Liver (tissue), 9 donors: ENCODE measurements around the gene TTC7B. TPM values are rescaled to one million over a fixed set of nuclear protein-coding genes. Genes with fewer than 3 reads are reported as not detected.

Experiments used
- DNase-seq: peaks from one replicate; pipeline ENCODE4 v3.0.0-alpha.2; 2017; ENCODE audit warnings: low spot score
- H3K27ac ChIP-seq, 2 donors: one replicate each; pipeline ENCODE4 v1.7.0; 2013; ENCODE audit warnings: inconsistent platforms in 2 of 2, low read length in 2 of 2, control low read depth in 1 of 2, low read depth in 1 of 2, mild to moderate bottlenecking in 1 of 2
- H3K27me3 ChIP-seq, 4 donors: one replicate each; pipeline versions ENCODE4 v1.6.1 to v1.7.0; 2013; ENCODE audit warnings: low read length in 3 of 4, inconsistent platforms in 1 of 4, mild to moderate bottlenecking in 1 of 4, moderate library complexity in 1 of 4; ENCODE audit not compliant: control insufficient read depth in 4 of 4, insufficient read depth in 4 of 4
- H3K36me3 ChIP-seq, 4 donors: one replicate each; pipeline versions ENCODE4 v1.6.1 to v1.7.0; 2013; ENCODE audit warnings: low read length in 3 of 4, mild to moderate bottlenecking in 3 of 4, low read depth in 1 of 4, moderate library complexity in 1 of 4; ENCODE audit not compliant: control insufficient read depth in 4 of 4, insufficient read depth in 3 of 4
- H3K4me1 ChIP-seq, 4 donors: one replicate each; pipeline versions ENCODE4 v1.6.1 to v1.7.0; 2013; ENCODE audit warnings: low read length in 3 of 4, mild to moderate bottlenecking in 3 of 4, moderate library complexity in 1 of 4; ENCODE audit not compliant: control insufficient read depth in 4 of 4, insufficient read depth in 4 of 4
- H3K4me3 ChIP-seq, 3 donors: one replicate each; pipeline versions ENCODE4 v1.6.1 to v1.7.0; 2013; ENCODE audit warnings: low read length in 3 of 3, control low read depth in 1 of 3, low read depth in 1 of 3, mild to moderate bottlenecking in 1 of 3
- H3K9ac ChIP-seq, 2 donors: one replicate each; pipeline ENCODE4 v1.7.0; 2013; ENCODE audit warnings: low read length in 2 of 2, mild to moderate bottlenecking in 2 of 2, moderate library complexity in 2 of 2, control low read depth in 1 of 2, low read depth in 1 of 2
- H3K9me3 ChIP-seq, 4 donors: one replicate each; pipeline versions ENCODE4 v1.6.1 to v1.7.0; 2013; ENCODE audit warnings: low read length in 3 of 4; ENCODE audit not compliant: control insufficient read depth in 4 of 4
- ATF3 ChIP-seq: IDR thresholded peaks from 2 replicates; pipeline ENCODE4 v1.6.1; 2016; ENCODE audit warnings: antibody characterized with exemption
- CTCF ChIP-seq: fragments of 150-350 bp; IDR thresholded peaks from 2 replicates; pipeline ENCODE4 v1.5.1; 2017; ENCODE audit warnings: improper control_type of control experiment, low read depth, low read length; ENCODE audit not compliant: missing input control
- EGR1 ChIP-seq, 2 donors: IDR thresholded peaks; 2 replicates each; pipeline ENCODE4 v1.6.1; 2016 to 2018; ENCODE audit warnings: antibody characterized with exemption in 2 of 2, low read depth in 2 of 2
- FOXA1 ChIP-seq: IDR thresholded peaks from 2 replicates; pipeline ENCODE4 v1.6.1; 2016; ENCODE audit warnings: antibody characterized with exemption
- GABPA ChIP-seq, 2 donors: IDR thresholded peaks in 1 of 2; conservative IDR thresholded peaks in 1 of 2; 2 replicates each; pipeline ENCODE4 v1.6.1; 2016; ENCODE audit warnings: antibody characterized with exemption in 2 of 2, mild to moderate bottlenecking in 1 of 2, moderate library complexity in 1 of 2
- HNF4A ChIP-seq, 2 donors: conservative IDR thresholded peaks; 2 replicates each; pipeline ENCODE4 v1.6.1; 2016; ENCODE audit warnings: antibody characterized with exemption in 2 of 2, mild to moderate bottlenecking in 2 of 2
- HNF4G ChIP-seq: IDR thresholded peaks from 2 replicates; pipeline ENCODE4 v1.6.1; 2016; ENCODE audit warnings: antibody characterized with exemption
- JUND ChIP-seq, 2 donors: IDR thresholded peaks; 2 replicates each; pipeline ENCODE4 v1.6.1; 2016; ENCODE audit warnings: antibody characterized with exemption in 2 of 2
- MAX ChIP-seq: IDR thresholded peaks from 2 replicates; pipeline ENCODE4 v1.6.1; 2016; ENCODE audit warnings: antibody characterized with exemption
- NR2F2 ChIP-seq: IDR thresholded peaks from 2 replicates; pipeline ENCODE4 v1.6.1; 2016; ENCODE audit warnings: antibody characterized with exemption
- RAD21 ChIP-seq, 2 donors: IDR thresholded peaks; 2 replicates each; pipeline ENCODE4 v1.6.1; 2016; ENCODE audit warnings: antibody characterized with exemption in 2 of 2, mild to moderate bottlenecking in 2 of 2
- REST ChIP-seq: IDR thresholded peaks from 2 replicates; pipeline ENCODE4 v1.6.1; 2016; ENCODE audit warnings: antibody characterized with exemption, mild to moderate bottlenecking
- RXRA ChIP-seq, 2 donors: IDR thresholded peaks; 2 replicates each; pipeline ENCODE4 v1.6.1; 2017 to 2018; ENCODE audit warnings: antibody characterized with exemption in 2 of 2, mild to moderate bottlenecking in 1 of 2
- SP1 ChIP-seq: IDR thresholded peaks from 2 replicates; pipeline ENCODE4 v1.6.1; 2018; ENCODE audit warnings: antibody characterized with exemption, mild to moderate bottlenecking
- TAF1 ChIP-seq: conservative IDR thresholded peaks from 2 replicates; pipeline ENCODE4 v1.6.1; 2016; ENCODE audit warnings: antibody characterized with exemption, mild to moderate bottlenecking
- YY1 ChIP-seq: IDR thresholded peaks from 2 replicates; pipeline ENCODE4 v1.6.1; 2016; ENCODE audit warnings: antibody characterized with exemption, mild to moderate bottlenecking
- ZBTB33 ChIP-seq: IDR thresholded peaks from 2 replicates; pipeline ENCODE4 v1.6.1; 2016; ENCODE audit warnings: antibody characterized with exemption
- WGBS: extraction: QIAGEN DNeasy Blood & Tissue Kit; methylation state at CpG from one replicate; pipeline ENCODE4 v1.1.7; 2013; 5-methylcytosine and 5-hydroxymethylcytosine counted together
- polyA plus RNA-seq, 2 donors: library from polyadenylated mRNA; stranded (reverse) in 1 of 2; unstranded in 1 of 2; fragments of 200-250 nt in 1 of 2; fragments of >200 nt in 1 of 2; fragmentation: Nextera tagmentation in 1 of 2; extraction: Ambion mirVana in 1 of 2; gene quantifications; one replicate each; pipeline versions ENCODE4 v1.2.1 to v1.2.3, GENCODE V29; 2013 to 2015
- total RNA-seq, 2 donors: library from RNA; depleted of rRNA; stranded (reverse); fragments of >200 nt; gene quantifications; one replicate each; pipeline ENCODE4 v1.2.3, GENCODE V29; 2014
- donor health status: healthy.
- donor health status: healthy.
- donor health status: healthy.
- donor health status: healthy.
- donor health status: healthy.

The TTC7B gene
- total and polyA plus RNA-seq, 4 donors = 9.1 to 31.0 (median 12.5) TPM

- H3K4me3 ChIP-seq = no peak overlapping the region
- peaks cover 0 to 11% (median 0%) of the 10 kb centered on the region in 4 donors for H3K9me3 ChIP-seq
- H3K27ac ChIP-seq = no peak overlapping the region
- no peaks in the 10 kb centered on the region for H3K36me3 ChIP-seq
- no peaks in the 10 kb centered on the region for H3K4me1 ChIP-seq
- no peak for TF ChIP-seq EGR1 (IDR thresholded peaks at IDR 0.05; ENCODE audit: low read depth in 2 of 2)
- no peak for TF ChIP-seq JUND (IDR thresholded peaks at IDR 0.05)
- no peak for TF ChIP-seq HNF4G
- no peak for TF ChIP-seq CTCF
- no peak for TF ChIP-seq FOXA1
- TF ChIP-seq ZBTB33 = no peak
- no peak for TF ChIP-seq ATF3
- no peak for TF ChIP-seq RAD21 (IDR thresholded peaks at IDR 0.05)
- TF ChIP-seq NR2F2 = no peak
- TF ChIP-seq MAX = no peak
- TF ChIP-seq RXRA (IDR thresholded peaks at IDR 0.05) = no peak
- TF ChIP-seq YY1 = no peak
- no peak for TF ChIP-seq REST
- no peaks in the 10 kb centered on the region for H3K27me3 ChIP-seq
- 89% methylated on average over 2 of the region's 2 CpGs for WGBS
- H3K9ac ChIP-seq = no peak overlapping the region
- no peak for DNase-seq
Observed at GRCh38 chr14:90483117-90483516, 333.1 kb downstream of the TTC7B start.

GRCh38 chr14:90475298-90475697, 340.9 kb downstream of the TTC7B start:
- Histone ChIP-seq H3K4me3 (no peak overlapping the region), H3K9me3 (peaks cover 0 to 4% (median 0%) of the 10 kb centered on the region in 4 donors), H3K4me1 (no peaks in the 10 kb centered on the region), H3K9ac (no peak overlapping the region), H3K27me3 (no peaks in the 10 kb centered on the region), H3K36me3 (no peaks in the 10 kb centered on the region), H3K27ac (no peak overlapping the region)
- no peak for DNase-seq
- WGBS = 50% methylated on average over 3 of the region's 3 CpGs
- TF ChIP-seq TAF1 (no peak), HNF4G (no peak), JUND (IDR thresholded peaks at IDR 0.05) (no peak), ATF3 (no peak), CTCF (no peak), REST (no peak), SP1 (no peak), FOXA1 (no peak), GABPA (IDR thresholded peaks at IDR 0.05 in 1 of 2, conservative IDR thresholded peaks at IDR 0.05 in 1 of 2) (no peak), YY1 (no peak), NR2F2 (no peak), HNF4A (conservative IDR thresholded peaks at IDR 0.05) (no peak), RAD21 (IDR thresholded peaks at IDR 0.05) (no peak), RXRA (IDR thresholded peaks at IDR 0.05) (no peak)
